HFF-Myc (cell line): ENCODE results near the gene EPN1.

Experiments used
- DNase-seq: peaks from one replicate; pipeline ENCODE4 v3.0.0-alpha.2; 2011; ENCODE audit warnings: low read depth; ENCODE audit errors: extremely low read depth
- H3K4me3 ChIP-seq: replicated peaks from 2 replicates; pipeline ENCODE4 v1.5.1; 2011; ENCODE audit warnings: low read depth, mild to moderate bottlenecking, control low read depth, low read length
- TF ChIP-seq, protein P1 (sequence below): IDR thresholded peaks from 2 replicates; pipeline ENCODE4 v1.5.1; 2012; ENCODE audit warnings: mild to moderate bottlenecking, low read depth, low read length, control low read depth; ENCODE audit errors: missing control alignments

EPN1 gene

DNA sequence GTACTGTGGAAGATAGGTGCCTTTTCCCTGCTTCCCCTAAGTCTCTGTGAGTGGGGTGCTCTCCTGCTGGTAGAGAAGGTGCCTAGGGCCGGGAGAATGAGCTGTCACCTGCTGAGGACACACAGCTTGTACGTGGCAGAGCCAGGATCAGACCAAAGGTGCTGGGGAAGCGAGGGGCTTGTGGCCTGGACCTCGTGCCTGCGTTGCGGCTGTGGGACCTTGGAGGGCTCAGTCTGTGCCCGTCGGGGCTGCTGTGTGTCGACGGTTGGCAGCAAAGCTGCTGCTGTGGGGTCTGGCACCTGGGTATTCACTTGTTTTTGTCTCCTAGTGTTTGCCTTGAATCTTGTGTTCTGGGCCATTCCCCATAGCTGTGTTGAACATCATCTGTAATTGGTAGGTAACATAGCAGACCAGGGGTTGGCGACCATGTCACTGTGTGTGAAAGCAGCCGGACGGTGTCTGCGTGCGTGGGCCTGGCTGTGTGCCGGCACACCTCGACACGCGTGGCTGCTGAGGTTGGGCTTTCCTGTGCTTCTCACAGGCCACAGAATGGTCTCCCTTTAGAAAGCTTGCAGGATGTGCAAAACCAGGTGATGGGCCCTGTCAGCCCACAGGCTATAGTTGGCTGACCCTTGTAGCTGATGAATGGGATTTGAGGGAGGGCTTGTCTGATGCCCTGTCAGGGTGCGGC, 11.0 kb upstream of the EPN1 start:
- TF ChIP-seq, protein P1, sequence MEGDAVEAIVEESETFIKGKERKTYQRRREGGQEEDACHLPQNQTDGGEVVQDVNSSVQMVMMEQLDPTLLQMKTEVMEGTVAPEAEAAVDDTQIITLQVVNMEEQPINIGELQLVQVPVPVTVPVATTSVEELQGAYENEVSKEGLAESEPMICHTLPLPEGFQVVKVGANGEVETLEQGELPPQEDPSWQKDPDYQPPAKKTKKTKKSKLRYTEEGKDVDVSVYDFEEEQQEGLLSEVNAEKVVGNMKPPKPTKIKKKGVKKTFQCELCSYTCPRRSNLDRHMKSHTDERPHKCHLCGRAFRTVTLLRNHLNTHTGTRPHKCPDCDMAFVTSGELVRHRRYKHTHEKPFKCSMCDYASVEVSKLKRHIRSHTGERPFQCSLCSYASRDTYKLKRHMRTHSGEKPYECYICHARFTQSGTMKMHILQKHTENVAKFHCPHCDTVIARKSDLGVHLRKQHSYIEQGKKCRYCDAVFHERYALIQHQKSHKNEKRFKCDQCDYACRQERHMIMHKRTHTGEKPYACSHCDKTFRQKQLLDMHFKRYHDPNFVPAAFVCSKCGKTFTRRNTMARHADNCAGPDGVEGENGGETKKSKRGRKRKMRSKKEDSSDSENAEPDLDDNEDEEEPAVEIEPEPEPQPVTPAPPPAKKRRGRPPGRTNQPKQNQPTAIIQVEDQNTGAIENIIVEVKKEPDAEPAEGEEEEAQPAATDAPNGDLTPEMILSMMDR = no peak
- no peak for DNase-seq
- no peak overlapping the region for H3K4me3 ChIP-seq

DNA sequence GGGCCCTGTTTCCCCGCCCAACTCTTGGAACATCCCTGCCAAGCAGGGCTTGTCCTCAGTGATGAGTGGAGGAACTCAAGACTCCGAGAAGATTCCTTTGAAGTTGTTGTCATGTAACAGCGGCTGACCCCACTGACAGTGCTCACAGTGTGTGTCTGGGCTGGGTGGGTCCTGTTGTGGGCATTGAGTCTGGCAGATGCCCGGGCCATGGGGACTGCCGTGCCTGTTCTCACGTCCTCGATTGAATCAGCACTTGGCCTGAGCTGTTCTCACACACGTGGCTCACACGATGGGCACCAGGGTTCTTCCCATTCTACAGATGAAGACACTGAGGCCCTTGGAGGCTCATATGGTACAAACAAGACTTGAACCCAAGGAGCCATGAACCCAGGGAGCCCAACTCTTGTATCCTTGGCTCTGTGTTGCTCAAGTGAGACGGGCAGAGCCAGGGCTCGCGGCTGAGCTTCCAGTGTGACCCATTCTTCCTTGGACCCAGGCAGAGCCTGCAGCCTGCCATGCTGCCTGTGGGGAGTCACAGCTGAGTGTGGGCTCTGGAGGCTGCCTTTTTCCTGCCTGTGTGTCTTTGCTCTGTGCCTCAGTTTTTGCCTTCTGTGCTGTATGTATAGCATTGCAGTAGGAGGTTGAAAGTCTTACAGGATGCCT, 8.6 kb upstream of the EPN1 start:
- H3K4me3 ChIP-seq = no peak overlapping the region
- no peak for DNase-seq
- TF ChIP-seq, protein P1 = no peak

DNA sequence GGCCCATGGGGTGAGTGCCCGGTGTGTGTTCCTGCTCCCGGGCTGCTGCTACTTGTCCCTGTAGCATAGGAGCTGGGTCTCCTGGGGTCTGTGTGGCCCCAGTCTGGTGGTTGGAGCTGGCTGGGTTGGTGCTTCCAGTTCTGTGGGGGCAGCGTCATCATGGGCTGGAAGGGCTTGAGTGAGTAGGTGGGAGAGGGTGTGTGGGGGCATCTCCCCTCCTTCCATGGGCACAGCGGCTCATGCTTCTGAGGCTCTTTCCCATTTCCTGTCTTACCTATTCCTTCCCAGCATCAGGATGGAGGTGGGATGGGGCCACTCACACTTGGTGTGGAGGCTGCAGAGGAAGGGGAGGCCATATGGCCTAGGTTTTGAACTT, 8.0 kb upstream of the EPN1 start:
- no peak for DNase-seq
- TF ChIP-seq, protein P1 = no peak
- no peak overlapping the region for H3K4me3 ChIP-seq

DNA sequence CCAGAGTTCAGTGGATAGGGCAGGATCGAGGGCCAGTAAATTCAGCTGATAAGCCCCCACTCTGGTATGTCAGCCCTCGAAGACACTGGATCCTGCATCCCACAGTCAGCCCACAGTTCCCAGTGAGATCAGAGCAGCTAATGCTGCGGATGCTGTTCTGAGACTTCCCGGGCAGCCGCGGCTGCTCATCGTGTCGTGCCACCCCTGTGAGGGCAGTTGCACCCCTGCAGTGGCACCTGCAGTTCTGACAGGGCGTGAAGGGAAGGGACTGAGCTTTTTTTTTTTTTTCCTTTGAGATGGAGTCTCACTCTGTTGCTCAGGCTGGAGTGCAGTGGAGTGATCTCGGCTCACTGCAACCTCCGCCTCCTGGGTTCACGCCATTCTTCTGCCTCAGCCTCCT, 7.5 kb upstream of the EPN1 start:
- TF ChIP-seq, protein P1 = no peak
- DNase-seq = no peak
- H3K4me3 ChIP-seq = no peak overlapping the region

DNA sequence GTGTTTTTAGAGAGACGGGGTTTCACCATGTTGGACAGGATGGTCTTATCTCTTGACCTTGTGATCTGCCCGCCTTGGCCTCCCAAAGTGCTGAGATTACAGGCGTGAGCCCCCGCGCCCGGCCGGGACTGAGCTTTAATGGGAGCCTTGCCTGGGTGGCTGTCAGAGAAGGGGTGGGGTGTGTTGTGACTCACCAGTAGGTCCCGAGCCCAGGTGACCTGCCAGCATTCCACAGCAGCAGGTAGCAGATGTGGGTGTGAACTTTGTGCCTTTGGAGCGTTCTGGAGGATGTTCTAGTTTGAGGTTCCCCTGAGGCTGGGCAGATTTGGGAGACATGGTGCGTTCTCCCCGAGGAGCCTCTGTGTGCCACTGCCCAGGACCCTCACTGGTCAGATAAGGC, 7.1 kb upstream of the EPN1 start:
- no peak overlapping the region for H3K4me3 ChIP-seq
- TF ChIP-seq, protein P1 = no peak
- no peak for DNase-seq

DNA sequence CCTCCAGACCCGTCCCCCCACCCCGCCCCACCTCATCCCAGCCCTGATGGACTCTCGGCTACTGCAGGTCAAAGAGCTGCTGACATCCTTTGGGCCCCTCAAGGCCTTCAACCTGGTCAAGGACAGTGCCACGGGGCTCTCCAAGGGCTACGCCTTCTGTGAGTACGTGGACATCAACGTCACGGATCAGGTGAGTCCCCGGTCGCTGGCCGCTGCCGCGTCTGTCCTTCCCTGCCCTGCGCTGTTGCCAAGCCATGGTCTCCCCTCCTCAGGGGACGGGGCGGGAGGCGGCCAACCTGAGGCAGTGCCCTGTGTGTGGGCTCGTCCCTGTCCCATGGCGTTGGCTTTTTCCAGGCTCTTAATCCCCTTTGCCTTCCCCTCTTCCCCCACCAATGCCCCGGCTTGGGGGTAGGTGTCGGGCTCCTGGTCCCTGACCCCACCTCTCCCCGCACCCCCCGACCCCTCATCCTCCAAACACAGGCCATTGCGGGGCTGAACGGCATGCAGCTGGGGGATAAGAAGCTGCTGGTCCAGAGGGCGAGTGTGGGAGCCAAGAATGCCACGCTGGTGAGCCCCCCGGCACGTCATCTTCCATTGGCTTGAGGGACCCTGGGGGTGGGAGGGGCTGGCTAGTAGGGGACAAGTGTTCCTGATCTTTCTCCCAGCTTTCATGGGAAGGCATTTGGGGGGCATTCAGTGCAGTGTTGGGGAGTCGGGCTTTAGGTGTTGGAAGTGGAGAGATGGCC, 6.2 kb upstream of the EPN1 start:
- H3K4me3 ChIP-seq = no peak overlapping the region
- DNase-seq = no peak
- TF ChIP-seq, protein P1 = no peak
